Measurements from ENCODE around the gene MED29. TPM values are rescaled to one million over a fixed set of nuclear protein-coding genes. Genes with fewer than 3 reads are reported as not detected.

MED29 gene
- total and polyA plus RNA-seq, 10 of the 15 experiments (the other 5 are each of a cell fraction or from before 2014, with no cell fraction given), result 3.2 to 36.6 (median 22.8) TPM

GRCh38 chr19:39350156-39350555 lies 41.0 kb upstream of the MED29 start:
- no peaks in the 10 kb centered on the region for H3K9me3 ChIP-seq (replicated peaks; ENCODE audit: control insufficient read depth, insufficient read depth, low read length)
- RAD21 ChIA-PET (ENCODE audit: unreplicated experiment), result no interaction called here
- no peak for TF ChIP-seq RELA (IDR thresholded peaks at IDR 0.05; ENCODE audit: borderline replicate concordance, partially characterized antibody)
- no peak for TF ChIP-seq ZNF687 (IDR thresholded peaks at IDR 0.05)
- no peak for TF ChIP-seq SUZ12 (IDR thresholded peaks at IDR 0.05; ENCODE audit: unreplicated experiment)
- TF ChIP-seq HDGF (IDR thresholded peaks at IDR 0.05), result no peak
- no peak for TF ChIP-seq KLF5 (IDR thresholded peaks at IDR 0.05; ENCODE audit: partially characterized antibody)
- TF ChIP-seq, protein P1, sequence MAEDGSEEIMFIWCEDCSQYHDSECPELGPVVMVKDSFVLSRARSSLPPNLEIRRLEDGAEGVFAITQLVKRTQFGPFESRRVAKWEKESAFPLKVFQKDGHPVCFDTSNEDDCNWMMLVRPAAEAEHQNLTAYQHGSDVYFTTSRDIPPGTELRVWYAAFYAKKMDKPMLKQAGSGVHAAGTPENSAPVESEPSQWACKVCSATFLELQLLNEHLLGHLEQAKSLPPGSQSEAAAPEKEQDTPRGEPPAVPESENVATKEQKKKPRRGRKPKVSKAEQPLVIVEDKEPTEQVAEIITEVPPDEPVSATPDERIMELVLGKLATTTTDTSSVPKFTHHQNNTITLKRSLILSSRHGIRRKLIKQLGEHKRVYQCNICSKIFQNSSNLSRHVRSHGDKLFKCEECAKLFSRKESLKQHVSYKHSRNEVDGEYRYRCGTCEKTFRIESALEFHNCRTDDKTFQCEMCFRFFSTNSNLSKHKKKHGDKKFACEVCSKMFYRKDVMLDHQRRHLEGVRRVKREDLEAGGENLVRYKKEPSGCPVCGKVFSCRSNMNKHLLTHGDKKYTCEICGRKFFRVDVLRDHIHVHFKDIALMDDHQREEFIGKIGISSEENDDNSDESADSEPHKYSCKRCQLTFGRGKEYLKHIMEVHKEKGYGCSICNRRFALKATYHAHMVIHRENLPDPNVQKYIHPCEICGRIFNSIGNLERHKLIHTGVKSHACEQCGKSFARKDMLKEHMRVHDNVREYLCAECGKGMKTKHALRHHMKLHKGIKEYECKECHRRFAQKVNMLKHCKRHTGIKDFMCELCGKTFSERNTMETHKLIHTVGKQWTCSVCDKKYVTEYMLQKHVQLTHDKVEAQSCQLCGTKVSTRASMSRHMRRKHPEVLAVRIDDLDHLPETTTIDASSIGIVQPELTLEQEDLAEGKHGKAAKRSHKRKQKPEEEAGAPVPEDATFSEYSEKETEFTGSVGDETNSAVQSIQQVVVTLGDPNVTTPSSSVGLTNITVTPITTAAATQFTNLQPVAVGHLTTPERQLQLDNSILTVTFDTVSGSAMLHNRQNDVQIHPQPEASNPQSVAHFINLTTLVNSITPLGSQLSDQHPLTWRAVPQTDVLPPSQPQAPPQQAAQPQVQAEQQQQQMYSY (CRISPR knock-in tag; IDR thresholded peaks at IDR 0.05), result no peak
- TF ChIP-seq, protein P2, sequence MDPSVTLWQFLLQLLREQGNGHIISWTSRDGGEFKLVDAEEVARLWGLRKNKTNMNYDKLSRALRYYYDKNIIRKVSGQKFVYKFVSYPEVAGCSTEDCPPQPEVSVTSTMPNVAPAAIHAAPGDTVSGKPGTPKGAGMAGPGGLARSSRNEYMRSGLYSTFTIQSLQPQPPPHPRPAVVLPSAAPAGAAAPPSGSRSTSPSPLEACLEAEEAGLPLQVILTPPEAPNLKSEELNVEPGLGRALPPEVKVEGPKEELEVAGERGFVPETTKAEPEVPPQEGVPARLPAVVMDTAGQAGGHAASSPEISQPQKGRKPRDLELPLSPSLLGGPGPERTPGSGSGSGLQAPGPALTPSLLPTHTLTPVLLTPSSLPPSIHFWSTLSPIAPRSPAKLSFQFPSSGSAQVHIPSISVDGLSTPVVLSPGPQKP (IDR thresholded peaks at IDR 0.05; ENCODE audit: low read depth, low read length), result no peak
- no peak for TF ChIP-seq NBN (IDR thresholded peaks at IDR 0.05)
- TF ChIP-seq CEBPB (IDR thresholded peaks at IDR 0.05; ENCODE audit: borderline replicate concordance in 1 of 2, low read depth in 2 of 2, low read length in 2 of 2), result no peak
- no peak for TF ChIP-seq JUND (IDR thresholded peaks at IDR 0.05; ENCODE audit: low read depth, low read length)
- no peak for TF ChIP-seq KAT2A (conservative IDR thresholded peaks at IDR 0.05; ENCODE audit: control insufficient read depth, low read depth, low read length)
- TF ChIP-seq CTCF (IDR thresholded peaks at IDR 0.05 in 2 of 3, conservative IDR thresholded peaks at IDR 0.05 in 1 of 3; ENCODE audit: control insufficient read depth in 2 of 3, extremely low read depth in 1 of 3, insufficient read depth in 1 of 3, low read depth in 3 of 3, low read length in 3 of 3), result no peak
- TF ChIP-seq SIX5 (IDR thresholded peaks at IDR 0.05; ENCODE audit: low read depth, low read length, severe bottlenecking), result no peak

More at GRCh38 chr19:39350156-39350555, 41.0 kb upstream of the MED29 start:
- intact Hi-C loops (cut with micrococcal nuclease; ENCODE audit: unreplicated experiment), result no loop called here
- Histone ChIP-seq H3K4me1 (ENCODE audit: control insufficient read depth, insufficient read depth, low read length) (peaks cover 12% of the 10 kb centered on the region), H3K9ac (ENCODE audit: control insufficient read depth, insufficient read depth, low read length) (no peak overlapping the region), H3K36me3 (ENCODE audit: control insufficient read depth in 2 of 2, insufficient read depth in 2 of 2, low read length in 1 of 2) (peaks cover 0 to 6% of the 10 kb centered on the region in 2 experiments; a peak in 1 of 4 replicates), H3K27ac (ENCODE audit: control insufficient read depth, insufficient read depth) (no peak overlapping the region), H4K20me1 (ENCODE audit: control insufficient read depth, insufficient read depth) (no peaks in the 10 kb centered on the region; the same call in 1 of the 2 replicates), H2AFZ (ENCODE audit: control insufficient read depth, low read depth, low read length) (no peak overlapping the region), H3K4me2 (ENCODE audit: control insufficient read depth, insufficient read depth) (no peak overlapping the region), H3K27me3 (replicated peaks in 1 of 2; ENCODE audit: control insufficient read depth in 2 of 2, insufficient read depth in 2 of 2, low read length in 1 of 2) (no peaks in the 10 kb centered on the region), H3K79me2 (ENCODE audit: control insufficient read depth, insufficient read depth, low read length) (no peaks in the 10 kb centered on the region), H3K4me3 (no peak overlapping the region)
- WGBS (ENCODE audit: insufficient coverage, insufficient replicate concordance, low lambda C conversion rate, missing lambda C conversion rate), result 97% methylated on average over 3 of the region's 3 CpGs
- POLR2A ChIA-PET, result interaction anchor here (0.6 to 1.0 kb wide), 2 partner anchors 18 to 162 kb away, joined by 3 read pairs; no protein-coding TSS in a partner anchor
- in situ Hi-C loops (cut with MboI), result no loop called here
- SMC1A ChIA-PET (ENCODE audit: uncharacterized antibody, unreplicated experiment), result no interaction called here
- no peak for DNase-seq (ENCODE audit: low read depth, low spot score)
- FAIRE-seq, result no peak
- no peak for ATAC-seq
- no TSS peak for BruUV-seq (replicated peaks)
- CTCF ChIA-PET, result interaction anchor here (0.7 to 2.4 kb wide), 3 partner anchors 40 to 149 kb away, joined by 5 to 7 read pairs (median 6); partner anchors contain the start of genes DLL3, MED29, PAF1 and PLEKHG2

Data from GM12878 (cell line).